Stimulated activated CD4-positive, alpha-beta T cell treated with anti-CD3 and anti-CD28 coated beads, Interleukin-2, amount 100 ng/mL, for 4 hours (primary cell): ENCODE data around the gene BTN3A1.

Experiments used
- DNase-seq: peaks from one replicate; pipeline ENCODE4 v3.0.0-alpha.2; 2020; ENCODE audit warnings: low read depth

BTN3A1 gene

DNA sequence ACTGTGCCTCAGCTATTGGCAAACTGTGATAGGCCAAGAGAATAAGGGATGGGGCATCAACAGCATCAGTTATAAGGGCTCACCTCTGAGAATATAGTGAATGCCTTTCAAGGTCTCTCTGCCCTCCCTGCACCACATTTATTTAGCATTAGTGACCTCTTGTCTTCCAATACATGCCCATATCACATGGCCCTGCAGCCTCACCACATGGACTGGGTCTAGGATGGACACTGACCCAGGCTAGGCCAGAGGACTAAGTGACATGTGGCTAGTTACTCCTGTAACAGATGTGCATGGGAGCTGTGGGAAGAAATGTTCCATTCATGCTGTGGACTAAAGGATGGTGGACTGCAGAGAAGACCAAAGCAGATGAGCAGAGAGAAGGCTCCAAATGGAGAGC is 22.3 kb upstream of the BTN3A1 start:
- no peak for DNase-seq

DNA sequence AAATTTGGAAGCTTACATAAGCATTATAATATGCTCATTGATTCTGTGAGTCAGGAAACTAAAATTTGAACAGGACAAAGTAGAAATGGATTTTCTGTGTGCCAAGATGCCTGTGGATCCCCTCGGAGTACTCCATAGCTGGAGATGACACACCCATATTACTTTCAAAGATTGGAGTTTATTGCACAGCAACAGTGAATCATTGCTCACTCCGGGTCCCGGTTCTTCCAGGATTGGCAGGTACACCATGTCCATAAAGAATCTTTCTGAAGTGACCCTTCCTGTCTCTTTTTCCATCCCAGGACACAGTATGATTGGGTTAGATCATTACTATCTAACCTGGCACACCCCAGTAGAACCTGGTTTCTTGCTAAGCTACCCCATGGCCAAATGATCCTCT is 21.8 kb upstream of the BTN3A1 start:
- DNase-seq: no peak

- no peak for DNase-seq
Observed at GRCh38 chr6:26382121-26382520, 20.0 kb upstream of the BTN3A1 start.

GRCh38 chr6:26383624-26384417 is 18.3 kb upstream of the BTN3A1 start:
- DNase-seq: no peak

DNA sequence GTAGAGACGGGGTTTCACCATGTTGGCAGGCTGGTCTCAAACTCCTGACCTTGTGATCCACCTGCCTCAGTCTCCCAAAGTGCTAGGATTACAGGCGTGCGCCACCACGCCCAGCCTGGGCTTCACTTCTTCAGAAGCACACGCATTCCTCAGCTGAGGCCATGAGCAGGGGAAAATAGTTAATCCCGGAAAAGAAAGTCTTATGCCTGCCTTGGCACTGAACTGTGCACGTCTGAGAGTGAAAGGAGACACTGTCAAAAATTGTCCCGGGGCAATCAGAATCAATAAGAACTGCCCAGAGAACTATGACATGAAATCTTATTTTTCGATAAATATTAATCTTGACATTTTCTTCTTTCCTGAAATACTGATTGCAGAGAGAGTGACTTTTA is 16.3 kb upstream of the BTN3A1 start:
- no peak for DNase-seq

GRCh38 chr6:26387565-26387964 is 14.5 kb upstream of the BTN3A1 start:
- DNase-seq: no peak

GRCh38 chr6:26388014-26388413 is 14.1 kb upstream of the BTN3A1 start:
- no peak for DNase-seq

DNA sequence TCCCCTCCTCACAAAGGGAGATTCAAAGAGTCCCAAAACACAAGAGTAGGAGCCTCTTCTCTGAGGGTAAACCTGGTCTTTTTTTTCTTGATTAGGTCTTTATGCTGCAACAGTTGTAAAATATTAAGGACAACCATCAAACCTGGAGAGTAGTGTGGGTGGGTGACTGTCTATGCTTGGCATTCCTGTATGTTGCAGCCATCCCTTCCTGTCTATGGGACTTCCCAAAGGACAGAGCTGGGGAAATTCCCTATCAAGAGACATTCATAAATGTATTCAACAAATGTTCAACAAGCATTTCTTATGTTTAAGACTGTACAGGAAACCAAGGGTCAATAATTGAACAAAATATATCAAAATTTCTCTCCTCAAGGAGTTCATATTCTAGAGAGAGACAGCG is 13.6 kb upstream of the BTN3A1 start:
- no peak for DNase-seq

GRCh38 chr6:26389349-26389894 is 12.7 kb upstream of the BTN3A1 start:
- DNase-seq: no peak

DNA sequence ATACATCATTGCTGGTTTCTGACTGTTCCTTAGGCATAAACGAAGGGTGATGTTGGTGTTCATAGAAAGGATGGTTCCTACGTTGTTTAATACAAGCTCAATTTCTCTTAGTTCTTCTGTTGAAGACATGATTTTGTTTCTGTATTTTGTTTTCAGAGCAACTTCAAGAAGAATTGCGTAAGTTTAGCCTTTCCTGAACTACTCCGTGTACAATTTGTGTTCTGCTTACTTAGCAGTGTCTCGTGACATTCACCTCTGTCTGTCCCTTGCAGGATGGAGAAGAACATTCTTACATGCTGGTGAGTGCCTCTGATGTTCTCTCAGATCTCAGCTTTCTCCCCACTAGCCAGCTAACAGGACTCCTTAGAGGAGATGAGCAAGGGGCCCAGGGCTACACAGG is 11.5 kb upstream of the BTN3A1 start:
- no peak for DNase-seq

- DNase-seq: no peak
Observed at GRCh38 chr6:26392932-26393636, 9.0 kb upstream of the BTN3A1 start.

DNA sequence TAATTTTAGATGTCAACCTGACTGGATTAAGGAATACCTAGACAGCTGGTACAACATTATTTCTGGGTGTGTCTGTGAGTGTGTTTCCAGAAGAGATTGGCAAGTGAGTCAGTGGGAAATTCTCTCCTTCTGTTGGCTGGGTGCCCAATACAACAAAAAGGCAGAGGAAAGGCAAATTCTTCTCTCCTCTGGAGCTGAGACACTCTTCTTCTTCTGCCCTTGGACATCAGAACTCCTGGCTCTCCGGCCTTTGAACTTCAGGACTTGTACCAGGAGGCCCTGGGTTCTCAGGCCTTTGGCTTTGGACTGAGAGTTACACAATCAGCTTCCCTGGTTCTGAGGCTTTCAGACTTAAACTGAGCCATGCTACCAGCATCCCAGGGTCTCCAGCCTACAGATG is 7.8 kb upstream of the BTN3A1 start:
- no peak for DNase-seq

GRCh38 chr6:26398555-26398954 is 3.5 kb upstream of the BTN3A1 start:
- no peak for DNase-seq

DNA sequence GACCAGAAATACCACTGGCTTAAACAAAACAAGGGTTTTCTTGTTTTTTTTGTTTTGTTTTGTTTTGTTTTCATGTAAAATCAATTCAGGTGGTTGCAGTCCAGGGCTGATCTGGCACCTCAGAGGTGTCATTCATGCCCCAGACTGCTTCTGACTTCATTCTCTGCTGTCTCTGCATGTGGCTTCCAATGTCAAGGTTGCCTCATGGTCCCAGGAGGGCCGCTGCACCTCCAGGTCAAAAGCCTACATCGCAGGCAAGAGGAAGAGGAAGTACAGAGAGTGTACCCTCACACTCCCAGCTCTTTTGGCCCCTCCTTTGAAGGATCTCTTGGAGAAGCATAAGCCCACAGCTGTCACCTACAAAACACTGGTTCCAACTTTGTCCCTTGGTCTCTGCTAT is 1.4 kb upstream of the BTN3A1 start:
- DNase-seq: no peak

DNA sequence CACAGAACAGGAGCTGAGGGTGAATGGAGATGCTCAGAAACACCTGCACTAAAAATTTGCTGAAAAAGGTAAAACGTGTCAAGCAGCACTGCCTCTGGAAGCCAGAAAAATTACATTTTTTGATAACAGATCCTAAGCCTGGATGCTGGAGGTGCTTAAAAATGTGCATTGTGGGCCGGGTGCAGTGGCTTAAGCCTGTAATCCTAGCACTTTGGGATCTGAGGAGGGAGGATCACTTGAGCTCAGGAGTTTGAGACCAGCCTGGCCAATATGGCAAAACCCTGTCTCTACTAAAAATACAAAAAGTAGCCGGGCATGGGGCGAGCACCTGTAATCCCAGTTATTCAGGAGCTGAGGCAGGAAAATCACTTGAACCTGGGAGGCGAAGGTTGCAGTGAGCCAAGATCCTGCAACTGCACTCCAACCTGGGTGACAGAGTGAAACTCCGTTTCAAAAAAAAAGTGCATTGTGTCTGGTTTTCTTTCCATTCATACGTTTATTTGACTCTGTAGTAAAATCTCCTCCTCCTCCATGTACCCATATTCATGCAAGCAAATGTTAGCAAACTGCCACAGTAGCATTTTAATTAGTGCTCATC is 587 bp upstream of the BTN3A1 start:
- DNase-seq: no peak

GRCh38 chr6:26403893-26404292 is 1.8 kb downstream of the BTN3A1 start:
- no peak for DNase-seq

DNA sequence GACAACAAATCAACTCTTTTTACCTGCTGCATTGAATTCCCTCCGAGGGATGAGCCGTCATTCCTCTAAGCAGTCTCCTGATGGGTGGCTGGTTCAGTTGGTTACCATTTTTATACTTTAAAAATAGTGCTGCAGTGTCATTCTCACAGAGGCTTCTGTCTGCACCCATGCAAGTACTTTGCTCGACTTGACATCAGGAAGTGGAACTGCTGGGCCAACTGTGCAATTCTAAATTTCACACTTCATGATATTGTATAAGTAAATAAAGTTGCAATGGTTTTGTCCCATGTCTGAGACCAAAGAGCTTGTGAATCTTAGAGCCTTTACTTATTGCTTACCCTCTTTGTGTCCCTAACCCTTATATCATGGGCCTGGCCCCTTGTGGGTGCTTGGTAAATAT is 2.5 kb downstream of the BTN3A1 start:
- DNase-seq: no peak

- no peak for DNase-seq
Observed at GRCh38 chr6:26408828-26409730, 7.0 kb downstream of the BTN3A1 start.

- no peak for DNase-seq
Observed at GRCh38 chr6:26411751-26412150, 9.7 kb downstream of the BTN3A1 start.

GRCh38 chr6:26412228-26412627 is 10.2 kb downstream of the BTN3A1 start:
- DNase-seq: no peak

- DNase-seq: no peak
Observed at GRCh38 chr6:26412954-26413353, 10.9 kb downstream of the BTN3A1 start.

- DNase-seq: no peak
Observed at GRCh38 chr6:26414281-26414680, 12.2 kb downstream of the BTN3A1 start.
